Cortex of kidney (tissue), 1 donor: ENCODE data around the gene ADCY7.

Experiments
- DNase-seq: peaks from one replicate; lab custom pipeline; 2025; lab: John Stamatoyannopoulos, UW

ADCY7 gene

DNA sequence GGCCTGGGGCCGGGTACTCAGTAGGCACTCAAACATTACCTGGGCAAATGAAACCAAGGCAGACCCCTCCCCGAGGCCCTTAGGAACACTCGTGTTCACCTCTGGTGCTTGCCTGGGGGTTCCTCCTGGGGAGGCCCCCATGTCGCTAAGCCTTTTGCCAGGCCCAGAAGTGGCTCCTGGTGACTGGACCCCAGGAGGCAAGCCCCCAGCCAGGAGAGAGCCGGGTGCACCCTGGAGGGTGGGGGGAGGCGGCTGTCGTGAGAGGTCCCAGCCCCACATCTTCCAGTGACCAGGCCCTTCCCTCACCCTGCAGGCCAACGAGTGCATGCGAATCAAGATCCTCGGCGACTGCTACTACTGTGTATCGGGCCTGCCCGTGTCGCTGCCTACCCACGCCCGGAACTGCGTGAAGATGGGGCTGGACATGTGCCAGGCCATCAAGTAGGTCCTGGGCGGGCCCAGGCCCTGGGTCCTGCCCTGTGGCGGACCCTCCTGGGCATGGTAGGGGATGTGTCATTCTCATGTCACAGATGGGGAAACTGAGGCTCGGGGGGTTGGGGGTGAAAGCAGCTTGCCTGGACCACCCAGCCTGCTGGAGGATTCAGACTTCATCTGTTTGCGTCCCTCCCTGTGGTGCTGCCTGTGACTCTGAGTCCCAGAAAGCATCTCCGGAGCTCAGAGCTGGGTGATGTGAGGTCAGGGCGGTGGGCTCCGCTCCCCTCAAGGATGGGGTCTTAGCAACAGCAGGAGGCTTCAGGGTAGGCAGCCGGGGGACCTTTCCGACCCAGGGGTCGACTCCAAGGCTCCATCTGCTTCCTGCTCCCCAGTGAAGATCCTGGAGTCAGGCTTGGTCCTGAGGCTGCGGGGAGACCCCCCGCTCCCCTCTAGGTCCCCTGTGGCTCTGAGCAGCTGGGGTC is 32.5 kb downstream of the ADCY7 start:
- no peak for DNase-seq

DNA sequence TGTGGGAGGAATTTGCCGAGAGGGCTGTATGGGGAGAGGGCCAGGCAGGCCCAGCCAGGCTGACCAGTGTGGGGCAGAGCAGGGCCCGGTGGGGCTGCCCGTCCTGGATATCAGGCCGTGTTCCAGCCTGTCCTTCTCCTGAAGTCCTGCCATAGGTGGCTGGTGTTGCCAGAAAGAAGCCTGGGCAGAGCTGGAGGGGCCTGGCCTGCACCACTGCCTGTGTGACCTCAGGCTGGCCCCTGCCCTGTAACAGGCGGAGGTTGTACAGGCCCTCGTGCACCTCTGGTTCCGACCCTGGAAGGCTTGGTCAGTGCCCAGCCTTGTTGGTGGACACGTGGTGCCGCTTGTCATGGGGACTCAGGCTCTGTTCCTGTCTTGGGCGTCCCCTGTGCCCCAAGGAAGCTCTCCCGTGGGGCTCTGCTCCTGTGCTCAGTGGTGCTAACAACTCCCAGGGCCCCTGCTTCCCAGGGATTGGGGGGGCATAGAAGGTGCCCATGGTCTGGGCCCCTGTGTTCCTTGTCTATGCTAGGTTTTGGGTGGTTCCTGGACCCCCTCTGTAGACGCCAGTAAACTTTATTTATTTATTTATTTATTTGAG is 33.3 kb downstream of the ADCY7 start:
- no peak for DNase-seq

DNA sequence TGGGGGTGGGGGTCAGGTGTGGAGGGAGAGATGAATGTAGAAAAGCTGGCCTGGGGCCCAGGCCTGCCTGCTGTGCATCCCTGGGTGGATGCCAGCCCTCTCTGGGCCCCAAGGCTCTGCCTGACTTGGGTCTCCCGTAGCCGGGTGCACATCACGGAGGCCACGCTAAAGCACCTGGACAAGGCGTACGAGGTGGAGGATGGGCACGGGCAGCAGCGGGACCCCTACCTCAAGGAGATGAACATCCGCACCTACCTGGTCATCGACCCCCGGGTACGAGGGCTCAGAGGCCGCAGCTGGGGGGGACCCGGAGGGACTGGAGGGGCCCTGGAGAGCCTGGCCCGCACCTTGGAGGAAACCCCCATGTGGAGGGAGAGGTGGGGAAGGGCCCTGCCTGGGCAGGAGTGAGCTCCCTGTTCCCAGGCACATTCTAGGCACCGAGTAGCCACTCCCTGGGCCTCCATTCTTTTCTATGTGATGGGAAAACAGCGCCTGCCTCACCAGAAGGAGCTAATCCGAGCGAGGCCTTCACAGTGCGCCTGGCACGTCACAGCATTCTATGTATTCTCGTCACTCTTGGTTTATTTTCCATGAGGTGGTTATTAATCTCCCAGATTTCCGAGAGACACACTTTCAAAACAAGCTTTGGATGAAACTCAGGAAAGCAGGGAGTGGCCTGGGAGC is 34.7 kb downstream of the ADCY7 start:
- no peak for DNase-seq

DNA sequence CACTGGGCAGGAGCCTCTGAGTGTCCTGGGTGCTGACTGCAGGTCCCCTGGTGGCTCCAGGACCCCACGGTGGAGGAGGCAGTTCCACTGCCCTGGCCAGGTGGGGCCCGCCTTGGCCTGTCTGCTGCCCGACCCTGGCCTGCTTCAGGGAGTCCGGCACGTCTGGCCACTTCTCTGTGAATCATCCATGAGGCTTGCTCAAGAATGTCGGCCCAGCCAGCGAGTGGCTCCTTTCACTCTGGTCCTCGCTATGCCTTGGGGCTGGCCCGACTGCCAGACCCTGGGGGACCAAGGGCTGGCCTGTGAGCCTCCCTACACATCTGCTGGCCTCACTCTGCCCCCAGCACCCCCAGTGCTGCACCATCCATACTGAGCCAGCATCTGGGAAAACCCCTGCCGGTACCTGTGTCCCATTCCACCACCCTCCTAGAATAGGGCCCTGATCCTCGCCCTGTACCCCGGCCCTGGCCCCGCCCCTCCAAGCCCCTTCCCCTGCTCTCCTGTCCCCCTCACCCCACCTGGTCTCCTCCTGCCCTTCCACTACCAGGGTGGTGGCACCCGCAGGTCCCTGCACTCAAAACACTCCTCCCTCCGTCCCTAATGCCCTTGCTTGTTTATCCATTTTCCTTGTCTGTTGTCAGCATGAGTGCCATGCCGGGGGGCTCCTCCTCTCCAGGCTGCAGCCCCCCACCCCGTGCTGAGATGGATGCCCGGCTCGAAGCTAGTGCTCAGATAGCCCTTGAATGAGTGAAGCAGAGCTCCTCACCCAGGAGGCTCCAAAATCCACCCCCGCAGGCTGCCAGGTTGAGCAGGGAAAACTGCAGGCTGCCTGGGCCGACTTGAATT is 35.5 kb downstream of the ADCY7 start:
- no peak for DNase-seq

DNA sequence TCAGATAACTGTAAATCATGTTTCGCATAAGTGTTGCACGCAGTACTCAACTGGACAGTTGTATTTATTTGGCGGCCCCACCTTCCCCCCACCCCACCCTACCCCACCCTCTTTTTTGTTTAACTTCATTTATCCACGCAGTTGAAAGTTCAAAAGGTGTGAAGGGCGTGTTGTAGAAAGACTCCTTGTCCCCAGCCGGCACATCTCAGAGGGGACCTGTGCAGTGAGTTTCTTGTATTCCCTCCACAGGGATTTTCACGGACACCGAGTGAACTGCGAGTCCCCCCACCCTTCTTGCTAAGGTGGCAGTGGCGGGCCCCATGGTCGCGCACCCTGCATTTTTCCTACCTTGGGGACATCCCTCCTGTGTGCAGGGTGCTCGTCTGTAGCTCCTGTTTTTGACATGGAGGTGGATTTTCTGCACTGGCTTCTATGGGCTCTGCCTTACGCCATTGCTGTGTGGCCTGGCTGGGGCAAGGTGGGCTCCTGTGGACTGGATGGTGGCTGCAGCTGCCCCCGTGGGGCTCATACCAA is 36.2 kb downstream of the ADCY7 start:
- no peak for DNase-seq

DNA sequence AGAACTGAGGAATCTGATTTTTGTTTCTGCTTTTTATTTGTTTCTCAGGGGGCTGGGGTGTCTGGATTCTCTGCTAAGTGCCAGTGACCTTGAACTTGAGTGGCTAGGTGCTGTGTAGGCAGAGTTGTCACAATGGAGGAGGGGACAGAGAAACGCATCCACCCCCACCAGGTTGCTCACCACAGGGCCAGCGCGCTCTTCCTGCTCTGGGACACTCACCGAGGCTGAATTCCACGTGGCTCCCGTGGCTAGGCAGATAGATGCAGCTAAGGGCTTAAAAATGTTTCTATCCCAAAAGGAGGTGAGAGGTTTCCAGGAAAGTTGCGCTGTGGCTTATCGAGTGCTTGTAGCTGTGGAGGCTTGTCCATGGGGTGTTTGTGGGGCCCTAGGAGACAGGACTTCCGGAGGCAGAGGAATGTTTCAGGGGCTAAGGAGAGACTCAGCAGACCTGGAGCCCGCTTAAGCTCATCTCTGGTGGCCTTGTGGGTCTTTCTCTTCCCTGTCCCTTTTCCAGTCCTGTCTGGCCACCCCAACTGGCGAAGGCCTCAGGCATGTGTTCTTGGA is 36.8 kb downstream of the ADCY7 start:
- DNase-seq, result no peak

DNA sequence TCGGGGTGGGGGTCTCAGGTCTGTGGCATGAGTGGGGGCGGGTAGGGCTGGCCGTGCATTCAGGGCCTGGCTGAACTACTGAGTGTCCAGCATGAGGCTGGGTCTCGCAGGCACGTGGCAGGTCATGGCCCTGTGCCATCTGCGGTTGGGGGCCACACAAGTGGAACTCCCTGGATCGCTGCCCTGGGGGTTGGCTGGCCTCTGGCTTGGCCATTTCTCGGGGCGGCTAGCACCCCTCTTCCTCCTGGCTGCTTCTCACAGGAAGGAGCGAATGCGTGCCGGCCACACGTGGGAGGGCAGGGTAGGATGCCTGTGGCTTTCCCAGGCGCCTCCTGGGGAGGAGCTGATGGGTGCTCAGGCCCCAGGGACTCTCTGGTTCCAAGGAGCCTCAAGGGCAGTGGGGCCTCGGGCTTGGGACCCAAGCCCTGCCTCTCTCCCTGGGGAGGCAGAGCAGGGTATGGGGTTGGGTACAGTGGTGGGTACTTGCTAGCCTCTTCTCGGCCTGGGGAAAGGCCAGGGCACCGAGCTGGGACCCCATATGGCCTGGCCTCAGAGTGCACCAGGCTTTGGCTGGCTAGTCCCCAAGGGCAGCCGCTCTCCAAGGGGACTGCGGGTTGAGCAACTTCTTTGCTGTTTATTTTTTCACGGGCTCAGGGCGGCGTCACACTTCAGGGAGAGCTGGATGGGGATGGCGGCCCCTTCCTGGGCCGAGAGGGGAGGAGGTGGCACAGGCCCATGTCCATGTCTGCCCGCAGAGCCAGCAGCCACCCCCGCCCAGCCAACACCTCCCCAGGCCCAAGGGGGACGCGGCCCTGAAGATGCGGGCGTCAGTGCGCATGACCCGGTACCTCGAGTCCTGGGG is 37.5 kb downstream of the ADCY7 start:
- no peak for DNase-seq

DNA sequence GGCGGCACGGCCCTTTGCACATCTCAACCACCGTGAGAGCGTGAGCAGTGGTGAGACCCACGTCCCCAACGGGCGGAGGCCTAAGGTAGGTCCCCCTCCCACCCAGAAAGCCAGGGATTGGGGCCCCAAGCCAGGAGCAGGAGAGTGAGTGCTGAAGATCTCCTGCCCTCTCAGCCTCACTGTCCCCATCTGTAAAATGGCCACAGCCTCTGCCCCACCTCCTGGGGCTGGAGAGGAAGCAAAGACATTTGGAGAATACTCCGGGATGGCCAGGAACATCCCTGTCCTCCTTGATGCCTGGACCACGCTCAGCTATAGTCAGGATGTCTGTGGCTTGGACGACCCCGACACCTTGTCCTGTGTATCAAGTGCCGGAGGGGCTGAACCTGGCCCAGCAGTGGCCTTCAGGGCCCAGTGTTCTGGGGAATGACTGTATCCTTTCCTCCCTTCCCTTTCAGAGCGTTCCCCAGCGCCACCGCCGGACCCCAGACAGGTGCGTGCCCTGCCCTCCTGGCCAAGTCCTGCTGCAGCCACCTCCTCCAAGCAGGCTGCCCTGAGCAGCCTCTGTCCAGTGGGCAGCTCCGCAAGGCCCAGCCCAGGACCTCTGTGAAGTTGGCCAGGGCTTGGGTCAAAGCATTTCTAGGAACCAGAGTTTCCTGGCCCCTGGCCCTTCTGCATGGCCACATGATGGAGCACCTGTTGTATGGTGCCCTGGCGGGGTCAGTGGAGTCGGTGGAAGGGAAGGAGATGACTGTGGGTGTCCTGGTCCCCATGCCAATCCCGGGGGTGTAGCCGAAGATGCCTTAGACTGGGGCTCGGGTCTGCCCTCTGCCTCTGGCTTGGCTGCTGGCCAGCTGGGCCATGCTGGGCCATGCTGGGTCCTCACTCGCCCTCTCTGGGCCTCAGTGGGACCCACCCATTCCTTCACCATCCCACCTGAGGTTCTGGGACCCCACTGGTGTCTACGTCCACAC is 38.4 kb downstream of the ADCY7 start:
- DNase-seq, result no peak

DNA sequence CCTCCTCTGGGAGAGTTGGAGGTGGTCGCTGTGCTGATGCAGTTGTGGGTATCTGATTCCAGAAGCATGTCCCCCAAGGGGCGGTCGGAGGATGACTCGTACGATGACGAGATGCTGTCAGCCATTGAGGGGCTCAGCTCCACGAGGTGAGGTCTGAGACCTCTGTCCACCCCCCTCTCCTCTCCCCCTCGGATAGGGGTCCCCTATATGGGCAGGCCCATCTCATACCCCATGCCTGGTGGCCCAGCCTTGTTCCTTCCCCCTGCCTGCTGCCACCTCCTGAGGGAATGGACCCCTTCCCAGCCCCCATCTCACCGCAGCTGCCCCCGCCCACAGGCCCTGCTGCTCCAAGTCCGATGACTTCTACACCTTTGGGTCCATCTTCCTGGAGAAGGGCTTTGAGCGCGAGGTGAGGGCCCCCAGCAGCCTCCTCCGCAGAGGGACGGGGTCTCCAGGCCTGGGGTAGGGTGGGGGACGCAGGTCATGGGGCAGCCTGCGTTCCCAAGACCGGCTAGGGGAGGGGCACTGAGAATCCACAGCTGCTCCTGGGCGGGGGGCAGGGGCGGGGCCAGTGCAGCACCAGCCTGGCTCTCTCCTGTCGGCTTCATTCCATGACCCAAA is 39.2 kb downstream of the ADCY7 start:
- no peak for DNase-seq

DNA sequence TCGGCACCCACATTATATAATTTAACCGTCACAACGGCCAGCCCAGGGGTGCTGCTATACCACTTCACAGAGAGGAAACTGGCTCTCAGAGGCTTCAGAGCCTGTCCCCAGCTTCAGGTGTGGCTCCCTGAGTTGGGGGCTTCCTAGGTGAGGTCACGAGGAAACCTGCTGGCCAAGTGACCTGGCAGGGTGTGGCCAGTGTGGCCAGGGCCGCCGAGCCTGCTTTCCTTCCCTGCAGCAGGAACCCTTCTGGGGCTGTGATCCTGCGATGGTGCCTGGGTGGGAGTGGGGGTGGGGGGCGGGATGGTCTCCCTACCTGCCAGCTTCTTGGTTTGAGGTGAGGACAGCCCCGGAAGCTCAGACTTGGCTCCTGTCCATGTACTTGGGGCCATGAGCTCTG is 39.9 kb downstream of the ADCY7 start:
- DNase-seq, result no peak

DNA sequence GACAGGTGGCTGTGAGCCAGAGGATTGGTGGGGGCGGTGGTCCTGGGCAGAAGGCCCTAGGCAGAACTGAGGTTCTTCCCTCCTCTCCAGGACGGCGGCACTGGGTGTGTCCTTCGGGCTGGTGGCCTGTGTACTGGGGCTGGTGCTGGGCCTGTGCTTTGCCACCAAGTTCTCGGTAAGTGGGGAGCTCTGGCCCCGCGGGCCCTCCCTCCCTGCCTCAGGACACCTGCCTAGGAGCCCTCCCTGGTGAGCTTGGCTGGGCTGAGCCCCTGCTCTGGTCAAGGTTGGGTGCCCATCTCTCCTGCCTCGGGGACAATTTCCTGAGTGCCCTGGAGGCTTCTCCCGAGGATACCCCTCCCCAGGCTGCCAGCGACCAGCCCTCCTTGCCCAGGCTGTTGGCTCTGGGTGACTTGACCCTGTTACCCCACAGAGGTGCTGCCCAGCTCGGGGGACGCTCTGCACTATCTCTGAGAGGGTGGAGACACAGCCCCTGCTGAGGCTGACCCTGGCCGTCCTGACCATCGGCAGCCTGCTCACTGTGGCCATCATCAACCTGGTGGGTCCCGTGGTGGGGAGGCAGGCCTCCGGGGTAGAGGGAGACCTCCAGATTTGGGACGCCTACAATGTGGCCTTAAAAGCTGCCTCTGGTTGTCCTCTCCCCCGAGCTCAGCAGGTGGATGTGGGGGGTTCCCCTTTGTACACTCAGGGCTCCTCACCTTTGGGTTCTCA is 42.0 kb downstream of the ADCY7 start:
- DNase-seq, result no peak

DNA sequence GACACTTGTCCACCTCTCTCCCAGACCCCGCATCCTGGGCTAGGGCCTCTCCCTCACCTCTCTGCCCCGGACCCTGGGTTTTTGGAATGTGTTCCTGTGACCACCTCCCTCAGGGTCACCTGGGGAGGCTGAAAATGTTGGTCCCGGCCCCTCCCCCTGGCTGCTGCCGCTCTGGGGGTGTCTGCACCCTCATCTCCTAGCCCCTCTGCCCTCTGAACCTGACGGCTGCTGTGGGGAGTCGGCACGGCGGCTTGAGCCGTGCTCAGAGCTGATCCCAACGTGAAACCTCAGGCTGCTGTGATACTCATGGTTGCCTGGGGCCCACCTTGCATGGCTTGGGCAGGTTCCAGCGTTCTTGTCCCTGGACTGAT is 42.8 kb downstream of the ADCY7 start:
- DNase-seq, result no peak

DNA sequence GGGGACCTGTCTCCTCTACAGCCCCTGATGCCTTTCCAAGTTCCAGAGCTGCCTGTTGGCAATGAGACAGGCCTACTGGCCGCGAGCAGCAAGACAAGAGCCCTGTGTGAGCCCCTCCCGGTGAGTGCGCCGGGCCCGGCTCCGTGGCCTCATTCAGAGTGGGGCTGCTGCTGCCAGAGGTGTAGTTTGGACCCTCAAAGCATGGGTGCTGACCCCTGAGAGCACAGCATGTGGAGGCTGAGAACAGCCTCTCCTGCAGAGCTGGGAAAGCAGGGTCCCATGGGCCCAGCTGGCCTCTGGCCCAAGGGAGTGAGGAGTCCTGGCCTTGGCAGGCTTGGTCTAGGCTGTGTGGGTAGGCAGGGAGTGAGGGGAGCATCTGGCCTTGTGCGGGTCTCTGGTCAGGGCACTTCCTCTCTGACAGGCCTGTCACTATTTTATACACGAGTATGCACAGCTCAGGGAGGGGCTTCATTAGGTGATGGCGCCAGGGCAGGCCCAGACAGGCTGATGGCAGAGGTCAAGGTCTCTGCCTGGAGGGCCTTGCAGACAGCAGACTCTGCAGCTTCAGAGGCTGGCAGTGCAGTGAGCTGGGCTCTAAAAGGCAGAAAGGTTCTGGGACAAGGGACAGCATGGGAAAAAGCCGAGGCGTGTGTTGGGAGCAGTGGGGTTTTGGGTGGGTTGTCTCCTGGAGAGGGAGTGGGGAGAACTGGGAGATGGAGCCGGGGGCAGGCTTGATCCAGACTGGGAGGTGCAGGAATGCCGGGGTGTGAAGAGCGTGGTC is 43.4 kb downstream of the ADCY7 start:
- no peak for DNase-seq

DNA sequence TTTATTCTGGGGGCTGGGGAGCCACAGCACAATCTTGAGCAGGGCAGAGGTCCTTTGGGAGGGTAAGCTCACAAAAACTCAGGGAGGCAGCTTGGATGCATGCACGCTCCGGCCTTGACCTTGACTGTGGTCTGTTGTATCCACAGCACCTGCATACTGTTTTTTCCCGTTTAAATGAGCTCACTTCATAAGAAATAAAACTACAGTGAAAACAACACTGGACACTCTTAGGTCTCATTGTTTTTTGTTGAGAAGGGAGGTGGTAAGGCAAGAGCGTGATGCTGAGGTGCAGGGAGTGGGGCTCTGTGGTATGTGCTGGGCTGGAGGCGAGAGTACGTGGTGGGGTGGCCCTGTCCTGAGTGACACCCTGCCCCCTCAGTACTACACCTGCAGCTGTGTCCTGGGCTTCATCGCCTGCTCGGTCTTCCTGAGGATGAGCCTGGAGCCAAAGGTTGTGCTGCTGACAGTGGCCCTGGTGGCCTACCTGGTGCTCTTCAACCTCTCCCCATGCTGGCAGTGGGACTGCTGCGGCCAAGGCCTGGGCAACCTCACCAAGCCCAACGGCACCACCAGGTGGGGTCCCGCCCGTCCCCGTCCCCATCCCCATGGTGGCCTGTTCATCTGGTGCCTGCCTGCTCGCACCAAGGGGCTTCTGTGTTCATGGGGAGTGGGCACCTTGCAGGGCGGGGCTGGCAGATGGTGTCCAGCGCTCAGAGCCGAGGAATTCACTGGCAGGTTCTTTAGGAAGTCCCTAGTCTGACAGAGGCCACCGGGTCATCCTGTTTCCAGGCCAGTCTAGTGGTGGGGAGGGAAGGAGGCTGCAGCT is 44.2 kb downstream of the ADCY7 start:
- DNase-seq, result no peak

DNA sequence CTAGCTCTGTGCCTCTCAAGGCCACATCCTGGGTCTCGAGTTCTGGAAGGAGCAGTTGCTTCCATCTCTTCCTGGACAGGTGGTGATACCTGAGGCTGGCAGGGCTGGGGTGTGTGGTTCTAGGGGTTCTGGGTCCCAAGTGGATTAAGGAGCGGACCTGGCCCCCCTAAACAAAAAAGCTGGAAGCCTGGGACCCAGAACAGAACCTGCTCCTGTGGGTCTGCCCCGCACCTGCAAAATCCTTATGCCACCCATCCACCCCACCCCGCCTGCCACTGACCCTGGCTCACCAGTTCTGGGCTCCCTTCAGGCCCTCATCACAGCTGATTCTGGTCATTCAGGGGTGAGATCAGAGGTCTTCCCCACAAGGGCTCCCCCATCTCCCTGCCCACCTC is 44.8 kb downstream of the ADCY7 start:
- no peak for DNase-seq

DNA sequence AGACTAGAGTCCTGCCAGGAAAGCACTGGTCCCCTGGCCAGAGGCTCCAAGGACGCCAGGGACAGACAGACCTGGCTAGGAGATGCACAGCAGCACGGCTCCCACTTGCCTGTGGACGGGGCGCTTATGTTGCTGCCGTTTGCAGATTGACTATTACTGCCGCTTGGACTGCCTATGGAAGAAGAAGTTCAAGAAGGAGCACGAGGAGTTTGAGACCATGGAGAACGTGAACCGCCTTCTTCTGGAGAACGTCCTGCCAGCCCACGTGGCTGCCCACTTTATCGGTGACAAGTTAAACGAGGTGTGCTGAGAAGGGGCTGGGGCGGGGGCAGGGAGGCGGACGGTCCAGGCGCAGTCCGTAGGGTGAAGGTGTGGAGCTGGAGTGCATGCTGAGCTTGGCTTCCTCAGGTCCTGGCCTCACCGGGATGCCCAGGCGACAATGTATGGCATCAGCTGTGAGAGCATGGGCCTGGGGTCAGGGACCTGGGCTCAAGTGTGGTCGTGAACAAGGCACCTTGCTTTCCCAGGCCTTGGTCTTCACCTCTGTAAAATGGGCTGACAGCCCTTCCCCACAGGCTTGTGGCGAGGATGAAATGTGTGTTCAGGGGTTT is 45.6 kb downstream of the ADCY7 start:
- no peak for DNase-seq
